GM12872 (cell line): ENCODE results near the gene PLXNA2.
A peak's percentile ranks its signal among the peaks of the same experiment; 100 is the strongest.

ENCODE experiments used
- CTCF ChIP-seq: IDR thresholded peaks from 3 replicates; pipeline ENCODE4 v1.5.1; 2011; ENCODE audit warnings: low read depth, mild to moderate bottlenecking, low read length, moderate library complexity; ENCODE audit not compliant: insufficient read depth

Gene PLXNA2

GRCh38 chr1:208105756-208106155 is 138.4 kb downstream of the PLXNA2 start:
- TF ChIP-seq CTCF = no peak

GRCh38 chr1:208103597-208104513 is 140.3 kb downstream of the PLXNA2 start:
- no peak for TF ChIP-seq CTCF

- TF ChIP-seq CTCF = no peak
These were observed 142.3 kb downstream of the PLXNA2 start for GRCh38 chr1:208101661-208102431.

- no peak for TF ChIP-seq CTCF
These were observed 143.3 kb downstream of the PLXNA2 start for GRCh38 chr1:208100906-208101305.

- no peak for TF ChIP-seq CTCF
These were observed 144.1 kb downstream of the PLXNA2 start for GRCh38 chr1:208100106-208100505.

GRCh38 chr1:208098773-208099172 is 145.4 kb downstream of the PLXNA2 start:
- TF ChIP-seq CTCF = no peak

GRCh38 chr1:208093754-208094719 is 150.1 kb downstream of the PLXNA2 start:
- TF ChIP-seq CTCF = peak; percentile 90
